Endothelial cell of umbilical vein (primary cell): ENCODE data around the gene SUN3. TPM values are rescaled to one million over a fixed set of nuclear protein-coding genes. Genes with fewer than 3 reads are reported as not detected.

Experiments used
- BruUV-seq: library from RNA; stranded (reverse); fragments of 400-500 nt; replicated peaks from 2 replicates; lab custom pipeline; 2021; lab: Mats Ljungman, UMichigan
- CTCF ChIA-PET: fragments of 300-600, 350-600 bp; sonication (Branson Sonifier 250); formaldehyde crosslinking; loops from one replicate; lab custom pipeline; 2021; ENCODE audit warnings: antibody characterized with exemption, inconsistent platforms; lab: Charles Lee
- POLR2A ChIA-PET: fragments of 300-600, 350-600 bp; sonication (Branson Sonifier 250); formaldehyde crosslinking; loops from one replicate; lab custom pipeline; 2021; ENCODE audit warnings: antibody characterized with exemption, inconsistent platforms; lab: Charles Lee
- DNase-seq: peaks from one replicate; pipeline ENCODE4 v3.0.0-alpha.2; 2011; ENCODE audit warnings: low read depth, low spot score
- FAIRE-seq: peaks from 2 replicates; lab custom pipeline; 2011; peaks lifted over from hg19 to GRCh38; lab: Jason Lieb, UNC
- H2AFZ ChIP-seq: 2 replicates; pipeline ENCODE4 v1.6.0; 2012; ENCODE audit warnings: low read depth, low read length, control low read depth, inconsistent platforms
- H3K27ac ChIP-seq: 2 replicates; pipeline ENCODE4 v1.5.1; 2011; ENCODE audit warnings: low read depth, mild to moderate bottlenecking, control low read depth, low read length, moderate library complexity; ENCODE audit not compliant: insufficient read depth
- H3K27me3 ChIP-seq, 2 experiments: 2 replicates each; pipeline versions ENCODE4 v1.6.0 to v1.6.1; 2011; ENCODE audit warnings: low read length in 2 of 2, mixed read lengths in 1 of 2; ENCODE audit not compliant: control insufficient read depth in 2 of 2, insufficient read depth in 2 of 2
- H3K36me3 ChIP-seq, 2 experiments: 2 replicates in 1 of 2; 3 replicates in 1 of 2; pipeline ENCODE4 v1.5.1; 2011; ENCODE audit warnings: low read length in 2 of 2, mild to moderate bottlenecking in 1 of 2, moderate library complexity in 1 of 2; ENCODE audit not compliant: control insufficient read depth in 2 of 2, insufficient read depth in 2 of 2; ENCODE audit errors: extremely low read depth in 1 of 2
- H3K4me1 ChIP-seq: 3 replicates; pipeline ENCODE4 v1.5.1; 2011; ENCODE audit warnings: mild to moderate bottlenecking, low read length; ENCODE audit not compliant: control insufficient read depth, insufficient read depth; ENCODE audit errors: extremely low read depth
- H3K4me2 ChIP-seq: 2 replicates; pipeline ENCODE4 v1.6.1; 2011; ENCODE audit warnings: low read length, control low read depth, mixed read lengths; ENCODE audit not compliant: insufficient read depth
- H3K4me3 ChIP-seq, 3 experiments: fragments of 200-600 bp in 1 of 3; sonication (generic), shearing (Covaris generic) in 1 of 3; replicated peaks in 1 of 3; 2 replicates each; pipeline ENCODE4 v1.5.1; 2011 to 2016; ENCODE audit warnings: control low read depth in 3 of 3, low read length in 3 of 3, mild to moderate bottlenecking in 2 of 3, inconsistent platforms in 1 of 3, low read depth in 1 of 3, moderate library complexity in 1 of 3; ENCODE audit not compliant: insufficient read depth in 1 of 3
- H3K79me2 ChIP-seq: 2 replicates; pipeline ENCODE4 v1.6.0; 2012; ENCODE audit warnings: low read length, inconsistent platforms; ENCODE audit not compliant: control insufficient read depth, insufficient read depth
- H3K9ac ChIP-seq: replicated peaks from 2 replicates; pipeline ENCODE3; 2011; ENCODE audit warnings: low read length, control low read depth; ENCODE audit not compliant: insufficient read depth; ENCODE audit errors: extremely low read depth
- H3K9me1 ChIP-seq: replicated peaks from 3 replicates; pipeline ENCODE4 v1.6.0; 2011; ENCODE audit warnings: mild to moderate bottlenecking, low read length; ENCODE audit not compliant: control insufficient read depth, insufficient read depth; ENCODE audit errors: extremely low read depth
- H3K9me3 ChIP-seq: replicated peaks from 2 replicates; pipeline ENCODE4 v1.5.1; 2012; ENCODE audit warnings: low read length, inconsistent platforms; ENCODE audit not compliant: control insufficient read depth, insufficient read depth
- H4K20me1 ChIP-seq: replicated peaks from 2 replicates; pipeline ENCODE3; 2011; ENCODE audit warnings: mild to moderate bottlenecking, low read length; ENCODE audit not compliant: control insufficient read depth, insufficient read depth; ENCODE audit errors: extremely low read depth
- EZH2 ChIP-seq: IDR thresholded peaks from 2 replicates; pipeline ENCODE4 v1.6.1; 2012; ENCODE audit warnings: borderline replicate concordance, low read depth, mild to moderate bottlenecking, moderate library complexity, low read length, inconsistent platforms; ENCODE audit not compliant: severe bottlenecking
- FOS ChIP-seq: IDR thresholded peaks from 2 replicates; pipeline ENCODE4 v1.6.1; 2011; ENCODE audit warnings: mild to moderate bottlenecking, low read length, moderate library complexity, borderline replicate concordance; ENCODE audit not compliant: insufficient read depth
- GATA2 ChIP-seq: IDR thresholded peaks from 2 replicates; pipeline ENCODE4 v1.7.0; 2011; ENCODE audit warnings: low read depth, mild to moderate bottlenecking, moderate library complexity, mixed read lengths, low read length; ENCODE audit not compliant: insufficient read length, insufficient read depth
- JUN ChIP-seq: IDR thresholded peaks from 2 replicates; pipeline ENCODE4 v1.6.1; 2011; ENCODE audit warnings: borderline replicate concordance, low read depth; ENCODE audit not compliant: insufficient read length, insufficient read depth
- MYC ChIP-seq: IDR thresholded peaks from one replicate; pipeline ENCODE4 v1.6.1; 2011; ENCODE audit warnings: mild to moderate bottlenecking, low read depth, low read length
- POLR2A ChIP-seq: IDR thresholded peaks from 2 replicates; pipeline ENCODE4 v1.6.1; 2012; ENCODE audit warnings: low read depth, mild to moderate bottlenecking, control low read depth, low read length
- POLR2AphosphoS5 ChIP-seq: IDR thresholded peaks from 2 replicates; pipeline ENCODE4 v1.6.1; 2012; ENCODE audit warnings: low read depth, mild to moderate bottlenecking, control low read depth, low read length, moderate library complexity; ENCODE audit not compliant: insufficient read depth
- dilution Hi-C: fragments of 300-500 bp; cut with MboI; formaldehyde crosslinking; loops from one replicate; pipeline ENCODE4 v1.15.0; 2019; ENCODE audit warnings: low sequenced_read_pairs; ENCODE audit not compliant: extremely low pct_ligation_motif_present
- intact Hi-C: fragments of 100-400 bp; cut with micrococcal nuclease; formaldehyde crosslinking; loops from one replicate; pipeline ENCODE4 v1.10.0; 2022
- polyA plus RNA-seq, 4 experiments: library from polyadenylated mRNA; depleted of rRNA in 3 of 4; stranded (reverse) in 3 of 4; unstranded in 1 of 4; fragments of >200 nt; gene quantifications; 2 replicates each; pipeline versions ENCODE4 v1.2.1 to v1.2.3, GENCODE V29; 2011 to 2012; ENCODE audit warnings: missing spikeins in 1 of 4
- total RNA-seq: library from RNA; stranded (reverse); gene quantifications from 2 replicates; pipeline ENCODE4 v1.2.3, GENCODE V29; 2021
- TF ChIP-seq, protein P1 (sequence below): IDR thresholded peaks from 2 replicates; pipeline ENCODE4 v1.6.1; 2011; ENCODE audit not compliant: insufficient read depth, insufficient read length
- TF ChIP-seq, protein P2 (sequence below), 2 donors: IDR thresholded peaks; 1 replicate in 1 of 2; 2 replicates in 1 of 2; pipeline ENCODE4 v1.5.1; 2011; ENCODE audit warnings: low read length in 2 of 2, mild to moderate bottlenecking in 2 of 2, moderate library complexity in 2 of 2, control low read depth in 1 of 2, inconsistent platforms in 1 of 2, low read depth in 1 of 2; ENCODE audit not compliant: insufficient read depth in 1 of 2; ENCODE audit errors: extremely low read depth in 1 of 2

Gene SUN3
- total and polyA plus RNA-seq, 2 donors (not counting 3 experiments of a cell fraction or from before 2014, with no cell fraction given), result not detected

GRCh38 chr7:47973739-47974138 lies 55.2 kb downstream of the SUN3 start:
- peaks cover 9% of the 10 kb centered on the region for H3K79me2 ChIP-seq
- H3K4me1 ChIP-seq, result peaks cover 37% of the 10 kb centered on the region
- no peaks in the 10 kb centered on the region for H3K9me3 ChIP-seq
- FAIRE-seq, result no peak
- H3K27me3 ChIP-seq, result no peaks in the 10 kb centered on the region
- no peaks in the 10 kb centered on the region for H3K9me1 ChIP-seq
- ChIA-PET CTCF (interaction anchor here (1.5 kb wide), 1 partner anchor 28 kb away, joined by 6 read pairs; no protein-coding TSS in a partner anchor), POLR2A (no interaction called here)
- H3K9ac ChIP-seq, result no peak overlapping the region
- BruUV-seq, result no TSS peak
- H3K27ac ChIP-seq, result no peak overlapping the region
- no peak overlapping the region for H3K4me3 ChIP-seq
- peaks cover 20 to 23% of the 10 kb centered on the region in 2 experiments for H3K36me3 ChIP-seq
- no peak overlapping the region for H2AFZ ChIP-seq
- TF ChIP-seq POLR2AphosphoS5 (no peak), JUN (no peak), FOS (no peak), MYC (no peak), GATA2 (no peak), EZH2 (no peak), POLR2A (no peak)
- TF ChIP-seq, protein P1, sequence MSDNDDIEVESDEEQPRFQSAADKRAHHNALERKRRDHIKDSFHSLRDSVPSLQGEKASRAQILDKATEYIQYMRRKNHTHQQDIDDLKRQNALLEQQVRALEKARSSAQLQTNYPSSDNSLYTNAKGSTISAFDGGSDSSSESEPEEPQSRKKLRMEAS, result no peak
- TF ChIP-seq, protein P2, sequence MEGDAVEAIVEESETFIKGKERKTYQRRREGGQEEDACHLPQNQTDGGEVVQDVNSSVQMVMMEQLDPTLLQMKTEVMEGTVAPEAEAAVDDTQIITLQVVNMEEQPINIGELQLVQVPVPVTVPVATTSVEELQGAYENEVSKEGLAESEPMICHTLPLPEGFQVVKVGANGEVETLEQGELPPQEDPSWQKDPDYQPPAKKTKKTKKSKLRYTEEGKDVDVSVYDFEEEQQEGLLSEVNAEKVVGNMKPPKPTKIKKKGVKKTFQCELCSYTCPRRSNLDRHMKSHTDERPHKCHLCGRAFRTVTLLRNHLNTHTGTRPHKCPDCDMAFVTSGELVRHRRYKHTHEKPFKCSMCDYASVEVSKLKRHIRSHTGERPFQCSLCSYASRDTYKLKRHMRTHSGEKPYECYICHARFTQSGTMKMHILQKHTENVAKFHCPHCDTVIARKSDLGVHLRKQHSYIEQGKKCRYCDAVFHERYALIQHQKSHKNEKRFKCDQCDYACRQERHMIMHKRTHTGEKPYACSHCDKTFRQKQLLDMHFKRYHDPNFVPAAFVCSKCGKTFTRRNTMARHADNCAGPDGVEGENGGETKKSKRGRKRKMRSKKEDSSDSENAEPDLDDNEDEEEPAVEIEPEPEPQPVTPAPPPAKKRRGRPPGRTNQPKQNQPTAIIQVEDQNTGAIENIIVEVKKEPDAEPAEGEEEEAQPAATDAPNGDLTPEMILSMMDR (IDR thresholded peaks at IDR 0.05; ENCODE audit: extremely low read depth in 1 of 2, insufficient read depth in 1 of 2, low read depth in 1 of 2, low read length in 2 of 2), result no peak
- H4K20me1 ChIP-seq, result no peaks in the 10 kb centered on the region
- H3K4me2 ChIP-seq, result no peak overlapping the region
- dilution Hi-C loops (no loop called here), intact Hi-C loops (no loop called here)
- DNase-seq, result no peak
